ENCODE measurements around the gene TP53I3.
"Not testable (repeated sequence)": the region's sequence is repeated elsewhere in the genome, so short reads cannot be mapped to it uniquely, and the experiment has no call there.

The TP53I3 gene

GRCh38 chr2:24045511-24046508 lies 38.8 kb downstream of the TP53I3 start:
- no peak for TF ChIP-seq CTCF (IDR thresholded peaks at IDR 0.05; ENCODE audit: extremely low read depth, missing control alignments)
- no peak for DNase-seq (ENCODE audit: low spot score)

- DNase-seq (ENCODE audit: low spot score): not testable (repeated sequence)
These were observed 41.5 kb downstream of the TP53I3 start for GRCh38 chr2:24043133-24043532.

- TF ChIP-seq CTCF (IDR thresholded peaks at IDR 0.05; ENCODE audit: extremely low read depth, missing control alignments): no peak
- no peak for DNase-seq (ENCODE audit: low spot score)
These were observed 44.1 kb downstream of the TP53I3 start for GRCh38 chr2:24040511-24040910.

- no peak for DNase-seq (ENCODE audit: low spot score)
- no peak for TF ChIP-seq CTCF (IDR thresholded peaks at IDR 0.05; ENCODE audit: extremely low read depth, missing control alignments)
These were observed 45.7 kb downstream of the TP53I3 start for GRCh38 chr2:24038786-24039499.

Measured in GM20000 (cell line).